ENCODE results near the gene HTR3B. TPM values are rescaled to one million over a fixed set of nuclear protein-coding genes. Genes with fewer than 3 reads are reported as not detected.
"Not testable (repeated sequence)": the region's sequence is repeated elsewhere in the genome, so short reads cannot be mapped to it uniquely, and the experiment has no call there.

HTR3B gene
- total RNA-seq, 3 donors from 2014 or later = not detected

DNA sequence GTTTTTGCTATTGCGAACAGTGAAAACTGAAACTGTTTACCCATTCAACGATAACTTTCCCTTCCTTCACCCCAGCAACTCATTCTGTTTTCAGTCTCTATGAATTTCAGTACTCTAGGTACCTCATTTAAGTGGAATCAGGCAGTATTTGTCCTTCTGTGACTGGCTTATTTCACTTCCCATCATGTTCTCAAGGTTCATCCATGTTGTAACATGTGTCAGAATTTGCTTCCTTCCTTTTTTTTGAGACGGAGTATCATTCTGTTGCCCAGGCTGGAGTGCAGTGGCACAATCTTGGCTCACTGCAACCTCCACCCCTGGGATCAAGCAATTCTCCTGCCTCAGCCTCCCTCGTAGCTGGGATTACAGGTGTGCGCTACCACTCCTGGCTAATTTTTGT is 23.7 kb downstream of the HTR3B start:
- H3K4me3 ChIP-seq = no peak overlapping the region
- intact Hi-C loops (cut with DNase I, micrococcal nuclease) = no loop called here
- ATAC-seq = no peak
- no peak for DNase-seq
- TF ChIP-seq CTCF (IDR thresholded peaks at IDR 0.05) = no peak
- no peaks in the 10 kb centered on the region for H3K36me3 ChIP-seq (ENCODE audit: low read depth)
- H3K4me1 ChIP-seq (ENCODE audit: low read depth) = no peaks in the 10 kb centered on the region
- H3K9me3 ChIP-seq = no peaks in the 10 kb centered on the region

GRCh38 chr11:113932788-113933187 is 28.2 kb downstream of the HTR3B start:
- ATAC-seq (no peak), DNase-seq (no peak)
- intact Hi-C loops (cut with DNase I, micrococcal nuclease) = no loop called here
- Histone ChIP-seq H3K9me3 (no peaks in the 10 kb centered on the region), H3K4me3 (no peak overlapping the region), H3K36me3 (ENCODE audit: low read depth) (no peaks in the 10 kb centered on the region), H3K4me1 (ENCODE audit: low read depth) (no peaks in the 10 kb centered on the region)
- no peak for TF ChIP-seq CTCF (IDR thresholded peaks at IDR 0.05)

DNA sequence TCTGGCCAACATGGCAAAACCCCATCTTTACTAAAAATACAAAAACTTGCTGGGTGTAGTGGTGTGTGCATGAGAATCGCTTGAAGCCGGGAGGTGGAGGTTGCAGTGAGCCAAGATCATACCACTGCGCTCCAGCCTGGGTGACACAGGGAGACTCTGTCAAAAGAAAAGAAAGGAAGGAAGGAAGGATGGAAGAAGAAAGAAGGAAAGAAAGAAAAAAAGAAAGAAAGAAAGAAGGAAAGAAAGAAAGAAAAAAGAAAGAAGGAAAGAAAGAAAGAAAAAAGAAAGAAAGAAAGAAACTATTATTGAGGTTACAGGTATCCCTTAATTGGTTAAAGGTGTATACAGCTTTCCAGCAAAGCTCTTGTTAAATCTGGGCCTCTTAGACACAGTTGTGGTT is 29.6 kb downstream of the HTR3B start:
- H3K36me3 ChIP-seq (ENCODE audit: low read depth); H3K9me3 ChIP-seq; ATAC-seq; intact Hi-C loops (cut with DNase I, micrococcal nuclease); H3K4me3 ChIP-seq; H3K4me1 ChIP-seq (ENCODE audit: low read depth); DNase-seq: not testable (repeated sequence)

DNA sequence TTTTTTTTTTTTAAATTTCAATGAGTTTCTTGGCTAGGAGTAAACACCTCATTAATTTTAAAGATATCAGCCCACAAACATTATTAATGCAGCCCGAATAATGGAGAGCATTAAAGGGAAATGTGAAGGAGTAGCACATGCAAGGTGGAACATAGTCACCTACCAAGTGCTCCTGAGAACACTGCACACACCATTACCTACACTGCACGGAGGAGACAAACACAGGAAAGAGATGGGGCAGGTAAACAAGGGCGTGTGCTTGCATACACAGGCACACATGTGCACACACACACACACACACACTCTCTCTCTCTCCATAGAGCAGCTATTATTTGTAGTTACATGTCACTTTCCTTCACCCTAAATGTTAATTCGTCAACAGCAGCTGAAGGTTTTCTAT is 30.2 kb downstream of the HTR3B start:
- intact Hi-C loops (cut with DNase I, micrococcal nuclease) = no loop called here
- DNase-seq = peak in 1 of 3 donors; percentile 27
- Histone ChIP-seq H3K9me3 (no peaks in the 10 kb centered on the region), H3K4me3 (no peak overlapping the region), H3K4me1 (ENCODE audit: low read depth) (no peaks in the 10 kb centered on the region), H3K36me3 (ENCODE audit: low read depth) (no peaks in the 10 kb centered on the region)
- ATAC-seq = peak; percentile 66
- TF ChIP-seq CTCF (IDR thresholded peaks at IDR 0.05) = no peak

DNA sequence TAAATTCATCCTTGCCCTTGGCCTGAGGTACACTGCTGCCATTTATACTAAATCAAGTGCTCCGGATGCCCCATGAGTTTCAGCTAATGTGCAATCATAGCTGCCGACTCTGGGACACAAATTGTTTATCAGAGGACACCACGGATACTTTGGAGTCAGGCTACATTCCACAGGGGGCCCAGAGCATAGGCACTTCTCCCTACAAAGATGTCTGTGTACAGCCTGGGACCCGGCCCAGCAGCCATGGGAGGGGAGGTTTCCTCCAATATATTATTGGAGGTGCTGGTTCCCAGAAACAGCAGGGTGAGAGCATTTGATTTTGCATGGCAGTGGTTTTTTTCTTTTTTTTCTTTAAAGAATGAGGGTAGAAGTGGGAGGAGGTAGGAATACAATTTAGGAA is 31.3 kb downstream of the HTR3B start:
- no peak for DNase-seq

DNA sequence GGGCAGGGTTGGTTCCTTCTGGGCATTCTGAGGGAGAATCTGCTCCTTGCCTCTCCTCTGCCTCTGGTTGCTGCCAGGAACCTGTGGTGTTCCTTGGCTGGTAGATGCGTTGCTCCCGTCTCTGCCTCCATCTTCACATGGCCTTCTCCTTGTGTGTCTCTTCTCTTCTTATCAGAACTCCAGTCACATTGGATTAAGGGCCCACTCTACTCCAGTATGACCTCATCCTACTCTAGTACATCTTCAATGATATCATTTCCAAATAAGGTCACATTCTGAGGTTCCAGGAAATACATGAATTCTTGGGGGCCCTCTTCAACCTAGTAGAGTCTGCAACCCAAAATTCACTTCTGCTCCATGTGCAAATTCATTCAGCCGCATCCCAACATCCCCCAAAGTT is 33.3 kb downstream of the HTR3B start:
- TF ChIP-seq CTCF (IDR thresholded peaks at IDR 0.05) = no peak
- H3K4me3 ChIP-seq = no peak overlapping the region
- no peaks in the 10 kb centered on the region for H3K36me3 ChIP-seq (ENCODE audit: low read depth)
- ATAC-seq (no peak), DNase-seq (no peak)
- intact Hi-C loops (cut with DNase I, micrococcal nuclease) = no loop called here
- no peaks in the 10 kb centered on the region for H3K9me3 ChIP-seq
- no peaks in the 10 kb centered on the region for H3K4me1 ChIP-seq (ENCODE audit: low read depth)

More for the DNA sequence above, 31.3 kb downstream of the HTR3B start:
- intact Hi-C loops (cut with DNase I, micrococcal nuclease) = no loop called here
- Histone ChIP-seq H3K36me3 (ENCODE audit: low read depth) (no peaks in the 10 kb centered on the region), H3K4me3 (no peak overlapping the region), H3K4me1 (ENCODE audit: low read depth) (no peaks in the 10 kb centered on the region), H3K9me3 (no peaks in the 10 kb centered on the region)
- no peak for ATAC-seq
- TF ChIP-seq CTCF (IDR thresholded peaks at IDR 0.05) = no peak

Data from mucosa of descending colon (tissue), 3 donors.